Measurements from ENCODE around the gene BFSP2.
A peak's percentile ranks its signal among the peaks of the same experiment; 100 is the strongest.

Gene BFSP2

DNA sequence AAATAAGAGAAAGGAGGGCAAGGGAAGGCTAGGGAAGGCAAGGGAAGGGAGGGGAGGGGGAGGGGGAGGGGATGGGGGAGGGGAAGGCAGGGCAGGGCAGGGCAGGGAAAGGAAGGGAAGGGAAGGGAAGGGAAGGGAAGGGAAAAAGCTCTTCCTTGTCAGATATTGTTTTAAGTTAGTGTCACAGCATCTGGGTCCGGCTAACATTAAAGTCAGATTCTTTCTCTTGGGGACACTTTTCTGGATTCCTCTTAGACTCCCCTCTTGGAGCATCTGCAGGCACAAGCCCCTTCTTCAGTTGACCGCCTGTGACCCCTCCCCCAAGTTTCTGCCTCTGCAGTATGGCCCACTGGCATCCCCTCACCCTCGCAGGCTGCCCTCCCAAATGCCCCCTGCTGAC lies 26.0 kb downstream of the BFSP2 start:
- Histone ChIP-seq H3K79me1 (ENCODE audit: low read depth, low read length) (no peaks in the 10 kb centered on the region), H3K27me3 (ENCODE audit: control insufficient read depth in 3 of 3, insufficient read depth in 3 of 3, low read depth in 1 of 3, low read length in 3 of 3) (no peaks in the 10 kb centered on the region), H3K9me3 (replicated peaks in 1 of 2; ENCODE audit: control insufficient read depth in 2 of 2, insufficient read depth in 1 of 2, low read depth in 1 of 2, low read length in 2 of 2) (no peaks in the 10 kb centered on the region), H3K36me3 (replicated peaks in 1 of 2; ENCODE audit: control insufficient read depth in 2 of 2, insufficient read depth in 2 of 2, low read length in 2 of 2) (no peaks in the 10 kb centered on the region), H2AK5ac (ENCODE audit: low read depth, low read length) (no peak overlapping the region), H2BK120ac (ENCODE audit: low read depth, low read length) (no peak overlapping the region), H3K4me3 (ENCODE audit: low read length in 2 of 2) (no peak overlapping the region), H4K91ac (ENCODE audit: low read depth, low read length, poor library complexity) (no peak overlapping the region), H2BK5ac (ENCODE audit: low read length) (peak overlapping the region; percentile 9), H3K14ac (ENCODE audit: low read length) (no peak overlapping the region), H2BK12ac (ENCODE audit: low read length) (no peak overlapping the region), H2AFZ (ENCODE audit: low read length) (no peak overlapping the region), H2BK15ac (ENCODE audit: low read length) (peak overlapping the region; percentile 13), H3K9ac (ENCODE audit: low read depth, low read length, poor library complexity) (no peak overlapping the region), H3K4me2 (ENCODE audit: insufficient read depth, low read length, poor library complexity, severe bottlenecking) (no peak overlapping the region), H3K18ac (ENCODE audit: low read length) (no peak overlapping the region), H3K4ac (ENCODE audit: low read length) (no peak overlapping the region), H3K23ac (ENCODE audit: low read depth, low read length, poor library complexity) (no peak overlapping the region), H3K27ac (replicated peaks; ENCODE audit: low read length) (no peak overlapping the region), H3K4me1 (ENCODE audit: control insufficient read depth in 2 of 2, insufficient read depth in 1 of 2, low read depth in 1 of 2, low read length in 2 of 2) (no peaks in the 10 kb centered on the region), H4K8ac (ENCODE audit: low read depth, low read length) (no peak overlapping the region)
- no CpG with 5 or more reads among the region's 3 CpGs for WGBS, 2 donors (ENCODE audit: extremely low coverage in 2 of 2, insufficient read length in 2 of 2, insufficient replicate concordance in 1 of 2)
- no peak for DNase-seq (ENCODE audit: low spot score)

DNA sequence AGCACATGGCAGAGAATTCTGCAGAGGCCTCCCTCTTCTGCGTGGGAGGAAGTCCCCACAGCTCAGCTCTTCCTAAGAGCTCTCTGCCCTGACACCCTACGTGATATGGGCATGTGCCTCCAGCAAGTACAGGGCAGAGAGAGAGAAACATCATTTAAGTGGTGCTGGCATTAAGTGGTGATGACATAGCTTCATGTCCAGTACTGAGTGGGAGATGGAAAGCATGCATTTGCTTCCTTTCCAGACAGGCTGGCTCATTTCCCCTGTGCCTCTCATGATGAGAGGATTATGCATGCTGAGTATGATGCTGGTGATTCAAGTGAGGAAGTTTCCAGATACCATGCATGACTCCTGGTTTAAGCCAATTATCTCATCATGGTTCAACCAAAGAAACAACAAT lies 26.9 kb downstream of the BFSP2 start:
- no peaks in the 10 kb centered on the region for H3K27me3 ChIP-seq (ENCODE audit: control insufficient read depth in 3 of 3, insufficient read depth in 3 of 3, low read depth in 1 of 3, low read length in 3 of 3)
- H3K4ac ChIP-seq (ENCODE audit: low read length) = peak overlapping the region; percentile 0
- no peak overlapping the region for H3K18ac ChIP-seq (ENCODE audit: low read length)
- WGBS, 2 donors (ENCODE audit: extremely low coverage in 2 of 2, insufficient read length in 2 of 2, insufficient replicate concordance in 1 of 2) = no CpG with 5 or more reads among the region's 2 CpGs
- no peak for DNase-seq (ENCODE audit: low spot score)
- H2BK120ac ChIP-seq (ENCODE audit: low read depth, low read length) = no peak overlapping the region
- no peak overlapping the region for H4K8ac ChIP-seq (ENCODE audit: low read depth, low read length)
- H2AK5ac ChIP-seq (ENCODE audit: low read depth, low read length) = no peak overlapping the region
- no peak overlapping the region for H2BK5ac ChIP-seq (ENCODE audit: low read length)
- no peak overlapping the region for H3K9ac ChIP-seq (ENCODE audit: low read depth, low read length, poor library complexity)
- H4K91ac ChIP-seq (ENCODE audit: low read depth, low read length, poor library complexity) = no peak overlapping the region
- no peak overlapping the region for H3K23ac ChIP-seq (ENCODE audit: low read depth, low read length, poor library complexity)
- H3K36me3 ChIP-seq (replicated peaks in 1 of 2; ENCODE audit: control insufficient read depth in 2 of 2, insufficient read depth in 2 of 2, low read length in 2 of 2) = no peaks in the 10 kb centered on the region
- no peak overlapping the region for H2BK12ac ChIP-seq (ENCODE audit: low read length)
- H3K4me1 ChIP-seq (ENCODE audit: control insufficient read depth in 2 of 2, insufficient read depth in 1 of 2, low read depth in 1 of 2, low read length in 2 of 2) = no peaks in the 10 kb centered on the region
- no peak overlapping the region for H3K4me3 ChIP-seq (ENCODE audit: low read length in 2 of 2)
- no peak overlapping the region for H3K27ac ChIP-seq (replicated peaks; ENCODE audit: low read length)
- no peaks in the 10 kb centered on the region for H3K79me1 ChIP-seq (ENCODE audit: low read depth, low read length)
- H2BK15ac ChIP-seq (ENCODE audit: low read length) = no peak overlapping the region
- H3K14ac ChIP-seq (ENCODE audit: low read length) = no peak overlapping the region
- H3K4me2 ChIP-seq (ENCODE audit: insufficient read depth, low read length, poor library complexity, severe bottlenecking) = no peak overlapping the region
- H2AFZ ChIP-seq (ENCODE audit: low read length) = no peak overlapping the region
- no peaks in the 10 kb centered on the region for H3K9me3 ChIP-seq (replicated peaks in 1 of 2; ENCODE audit: control insufficient read depth in 2 of 2, insufficient read depth in 1 of 2, low read depth in 1 of 2, low read length in 2 of 2)

- H3K36me3 ChIP-seq (replicated peaks in 1 of 2; ENCODE audit: control insufficient read depth in 2 of 2, insufficient read depth in 2 of 2, low read length in 2 of 2) = no peaks in the 10 kb centered on the region
- H3K27me3 ChIP-seq (ENCODE audit: control insufficient read depth in 3 of 3, insufficient read depth in 3 of 3, low read depth in 1 of 3, low read length in 3 of 3) = no peaks in the 10 kb centered on the region
- H2BK15ac ChIP-seq (ENCODE audit: low read length) = peak overlapping the region; percentile 98
- H2AK5ac ChIP-seq (ENCODE audit: low read depth, low read length) = peak overlapping the region; percentile 32
- H3K23ac ChIP-seq (ENCODE audit: low read depth, low read length, poor library complexity) = no peak overlapping the region
- H3K79me1 ChIP-seq (ENCODE audit: low read depth, low read length) = no peaks in the 10 kb centered on the region
- no peak overlapping the region for H3K14ac ChIP-seq (ENCODE audit: low read length)
- no peak overlapping the region for H3K27ac ChIP-seq (replicated peaks; ENCODE audit: low read length)
- H3K4ac ChIP-seq (ENCODE audit: low read length) = no peak overlapping the region
- WGBS, 2 donors (ENCODE audit: extremely low coverage in 2 of 2, insufficient read length in 2 of 2, insufficient replicate concordance in 1 of 2) = no CpG with 5 or more reads among the region's 12 CpGs
- no peaks in the 10 kb centered on the region for H3K9me3 ChIP-seq (replicated peaks in 1 of 2; ENCODE audit: control insufficient read depth in 2 of 2, insufficient read depth in 1 of 2, low read depth in 1 of 2, low read length in 2 of 2)
- peak overlapping the region; percentile 48 for H3K18ac ChIP-seq (ENCODE audit: low read length)
- H2BK12ac ChIP-seq (ENCODE audit: low read length) = no peak overlapping the region
- no peak overlapping the region for H2AFZ ChIP-seq (ENCODE audit: low read length)
- H3K4me2 ChIP-seq (ENCODE audit: insufficient read depth, low read length, poor library complexity, severe bottlenecking) = no peak overlapping the region
- H2BK5ac ChIP-seq (ENCODE audit: low read length) = no peak overlapping the region
- H3K4me3 ChIP-seq (ENCODE audit: low read length in 2 of 2) = no peak overlapping the region
- H2BK120ac ChIP-seq (ENCODE audit: low read depth, low read length) = no peak overlapping the region
- no peaks in the 10 kb centered on the region for H3K4me1 ChIP-seq (ENCODE audit: control insufficient read depth in 2 of 2, insufficient read depth in 1 of 2, low read depth in 1 of 2, low read length in 2 of 2)
- no peak for DNase-seq (ENCODE audit: low spot score)
- H3K9ac ChIP-seq (ENCODE audit: low read depth, low read length, poor library complexity) = no peak overlapping the region
- H4K8ac ChIP-seq (ENCODE audit: low read depth, low read length) = no peak overlapping the region
- no peak overlapping the region for H4K91ac ChIP-seq (ENCODE audit: low read depth, low read length, poor library complexity)
These were observed 28.7 kb downstream of the BFSP2 start for GRCh38 chr3:133428552-133428951.

DNA sequence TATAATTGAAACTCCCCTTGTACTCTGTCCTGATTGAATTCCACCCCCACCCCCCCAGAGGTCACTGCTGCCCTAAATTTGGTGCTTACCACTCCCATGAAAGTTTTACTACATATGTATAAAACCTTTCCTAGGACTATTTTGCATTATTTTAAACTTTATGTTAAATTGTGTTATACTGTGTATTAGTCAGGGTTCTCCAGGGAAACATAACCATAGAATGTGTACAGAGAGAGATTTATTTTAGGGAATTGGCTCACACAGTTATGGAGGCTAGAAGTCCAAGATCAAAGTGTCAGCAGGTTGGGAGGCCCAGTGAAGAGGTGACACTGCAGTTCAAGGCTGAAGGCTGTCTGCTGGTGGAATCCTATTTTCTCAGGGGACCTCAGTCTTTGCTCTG lies 29.2 kb downstream of the BFSP2 start:
- Histone ChIP-seq H2BK5ac (ENCODE audit: low read length) (no peak overlapping the region), H3K4ac (ENCODE audit: low read length) (no peak overlapping the region), H3K9ac (ENCODE audit: low read depth, low read length, poor library complexity) (no peak overlapping the region), H2BK12ac (ENCODE audit: low read length) (no peak overlapping the region), H3K79me1 (ENCODE audit: low read depth, low read length) (no peaks in the 10 kb centered on the region), H3K27ac (replicated peaks; ENCODE audit: low read length) (no peak overlapping the region), H3K4me3 (ENCODE audit: low read length in 2 of 2) (no peak overlapping the region), H2AK5ac (ENCODE audit: low read depth, low read length) (no peak overlapping the region), H3K4me2 (ENCODE audit: insufficient read depth, low read length, poor library complexity, severe bottlenecking) (no peak overlapping the region), H2BK120ac (ENCODE audit: low read depth, low read length) (no peak overlapping the region), H3K36me3 (replicated peaks in 1 of 2; ENCODE audit: control insufficient read depth in 2 of 2, insufficient read depth in 2 of 2, low read length in 2 of 2) (no peaks in the 10 kb centered on the region), H3K14ac (ENCODE audit: low read length) (no peak overlapping the region), H3K18ac (ENCODE audit: low read length) (no peak overlapping the region), H3K4me1 (ENCODE audit: control insufficient read depth in 2 of 2, insufficient read depth in 1 of 2, low read depth in 1 of 2, low read length in 2 of 2) (no peaks in the 10 kb centered on the region), H3K9me3 (replicated peaks in 1 of 2; ENCODE audit: control insufficient read depth in 2 of 2, insufficient read depth in 1 of 2, low read depth in 1 of 2, low read length in 2 of 2) (no peaks in the 10 kb centered on the region), H4K8ac (ENCODE audit: low read depth, low read length) (no peak overlapping the region), H3K27me3 (ENCODE audit: control insufficient read depth in 3 of 3, insufficient read depth in 3 of 3, low read depth in 1 of 3, low read length in 3 of 3) (no peaks in the 10 kb centered on the region), H3K23ac (ENCODE audit: low read depth, low read length, poor library complexity) (no peak overlapping the region), H4K91ac (ENCODE audit: low read depth, low read length, poor library complexity) (no peak overlapping the region), H2BK15ac (ENCODE audit: low read length) (no peak overlapping the region), H2AFZ (ENCODE audit: low read length) (no peak overlapping the region)
- no peak for DNase-seq (ENCODE audit: low spot score)

Measured in neuronal stem cell (in vitro differentiated cells).